ENCODE data around the gene GRIA4. TPM values are rescaled to one million over a fixed set of nuclear protein-coding genes. Genes with fewer than 3 reads are reported as not detected.

GRIA4 gene
- total RNA-seq, 1 experiment from 2014 or later = not detected

- Histone ChIP-seq H3K4me1 (ENCODE audit: insufficient read depth, low read length, poor library complexity, severe bottlenecking) (no peaks in the 10 kb centered on the region), H3K36me3 (ENCODE audit: insufficient read depth, low read length, poor library complexity, severe bottlenecking) (no peaks in the 10 kb centered on the region), H3K4me3 (ENCODE audit: low read depth, low read length, poor library complexity, severe bottlenecking) (no peak overlapping the region), H3K27me3 (replicated peaks; ENCODE audit: insufficient read depth, low read depth, low read length, poor library complexity) (peaks cover 39% of the 10 kb centered on the region), H3K9me3 (ENCODE audit: low read depth, low read length, poor library complexity, severe bottlenecking) (no peaks in the 10 kb centered on the region), H3K27ac (ENCODE audit: low read depth, low read length, poor library complexity, severe bottlenecking) (no peak overlapping the region)
- intact Hi-C loops (cut with micrococcal nuclease; ENCODE audit: unreplicated experiment) = no loop called here
- ChIA-PET CTCF (no interaction called here), POLR2A (ENCODE audit: low non-redundant PET) (no interaction called here)
- TF ChIP-seq CTCF (conservative IDR thresholded peaks at IDR 0.05; ENCODE audit: low read depth, low read length) = no peak
- TF ChIP-seq EZH2 (IDR thresholded peaks at IDR 0.05; ENCODE audit: borderline replicate concordance, low read depth, low read length, poor library complexity, severe bottlenecking) = no peak
- no peak for DNase-seq (ENCODE audit: low spot score)
- no TSS peak for BruUV-seq (replicated peaks)
These were observed 12.1 kb downstream of the GRIA4 start for GRCh38 chr11:105622016-105622415.

GRCh38 chr11:105632316-105632715 is 22.4 kb downstream of the GRIA4 start:
- TF ChIP-seq EZH2 (IDR thresholded peaks at IDR 0.05; ENCODE audit: borderline replicate concordance, low read depth, low read length, poor library complexity, severe bottlenecking) (no peak), CTCF (conservative IDR thresholded peaks at IDR 0.05; ENCODE audit: low read depth, low read length) (no peak)
- Histone ChIP-seq H3K36me3 (ENCODE audit: insufficient read depth, low read length, poor library complexity, severe bottlenecking) (no peaks in the 10 kb centered on the region), H3K27me3 (replicated peaks; ENCODE audit: insufficient read depth, low read depth, low read length, poor library complexity) (no peaks in the 10 kb centered on the region), H3K4me3 (ENCODE audit: low read depth, low read length, poor library complexity, severe bottlenecking) (no peak overlapping the region), H3K9me3 (ENCODE audit: low read depth, low read length, poor library complexity, severe bottlenecking) (no peaks in the 10 kb centered on the region), H3K4me1 (ENCODE audit: insufficient read depth, low read length, poor library complexity, severe bottlenecking) (no peaks in the 10 kb centered on the region), H3K27ac (ENCODE audit: low read depth, low read length, poor library complexity, severe bottlenecking) (no peak overlapping the region)
- CTCF ChIA-PET = no interaction called here
- POLR2A ChIA-PET (ENCODE audit: low non-redundant PET) = no interaction called here
- no TSS peak for BruUV-seq (replicated peaks)
- intact Hi-C loops (cut with micrococcal nuclease; ENCODE audit: unreplicated experiment) = no loop called here
- no peak for DNase-seq (ENCODE audit: low spot score)

- Histone ChIP-seq H3K4me1 (ENCODE audit: insufficient read depth, low read length, poor library complexity, severe bottlenecking) (no peaks in the 10 kb centered on the region), H3K4me3 (ENCODE audit: low read depth, low read length, poor library complexity, severe bottlenecking) (no peak overlapping the region), H3K27me3 (replicated peaks; ENCODE audit: insufficient read depth, low read depth, low read length, poor library complexity) (no peaks in the 10 kb centered on the region), H3K27ac (ENCODE audit: low read depth, low read length, poor library complexity, severe bottlenecking) (no peak overlapping the region), H3K36me3 (ENCODE audit: insufficient read depth, low read length, poor library complexity, severe bottlenecking) (no peaks in the 10 kb centered on the region), H3K9me3 (ENCODE audit: low read depth, low read length, poor library complexity, severe bottlenecking) (no peaks in the 10 kb centered on the region)
- POLR2A ChIA-PET (ENCODE audit: low non-redundant PET) = no interaction called here
- TF ChIP-seq CTCF (conservative IDR thresholded peaks at IDR 0.05; ENCODE audit: low read depth, low read length) = no peak
- TF ChIP-seq EZH2 (IDR thresholded peaks at IDR 0.05; ENCODE audit: borderline replicate concordance, low read depth, low read length, poor library complexity, severe bottlenecking) = no peak
- BruUV-seq (replicated peaks) = no TSS peak
- no peak for DNase-seq (ENCODE audit: low spot score)
- CTCF ChIA-PET = no interaction called here
- intact Hi-C loops (cut with micrococcal nuclease; ENCODE audit: unreplicated experiment) = no loop called here
These were observed 25.6 kb downstream of the GRIA4 start for GRCh38 chr11:105635466-105635865.

Data from A673 (cell line).